MM.1S (cell line): ENCODE data around the gene ERMN.

Source experiments
- DNase-seq: peaks from one replicate; pipeline ENCODE4 v3.0.0-alpha.2; 2015
- H2AFZ ChIP-seq: fragments of 300-600 bp; sonication (generic); 2 replicates; pipeline ENCODE4 v1.6.0; 2016; ENCODE audit warnings: antibody characterized with exemption, low read length
- H3F3A ChIP-seq: fragments of 300-600 bp; sonication (generic); 2 replicates; pipeline ENCODE4 v1.6.1; 2016; ENCODE audit warnings: mild to moderate bottlenecking, antibody characterized with exemption, low read length, moderate library complexity, mixed read lengths; ENCODE audit not compliant: insufficient read depth
- H3K27ac ChIP-seq: fragments of 300-600 bp; sonication (generic); 2 replicates; pipeline ENCODE4 v1.5.1; 2016; ENCODE audit warnings: mild to moderate bottlenecking, low read length
- H3K27me3 ChIP-seq: fragments of 300-600 bp; sonication (generic); replicated peaks from 2 replicates; pipeline ENCODE4 v1.6.0; 2016; ENCODE audit warnings: low read length; ENCODE audit not compliant: insufficient read depth
- H3K36me3 ChIP-seq: fragments of 300-600 bp; sonication (generic); replicated peaks from 2 replicates; pipeline ENCODE4 v1.6.1; 2016; ENCODE audit warnings: mild to moderate bottlenecking, low read length, mixed read lengths; ENCODE audit not compliant: insufficient read depth
- H3K4me1 ChIP-seq: fragments of 300-600 bp; sonication (generic); 2 replicates; pipeline ENCODE4 v1.6.1; 2016; ENCODE audit warnings: low read length, mixed read lengths
- H3K4me2 ChIP-seq: fragments of 300-600 bp; sonication (generic); 2 replicates; pipeline ENCODE4 v1.6.0; 2016; ENCODE audit warnings: low read depth, low read length
- H3K4me3 ChIP-seq: fragments of 300-600 bp; sonication (generic); 2 replicates; pipeline ENCODE4 v1.5.1; 2016; ENCODE audit warnings: low read length, mixed read lengths
- H3K79me2 ChIP-seq: fragments of 300-600 bp; sonication (generic); 2 replicates; pipeline ENCODE4 v1.6.1; 2016; ENCODE audit warnings: mixed run types, low read length, mixed read lengths
- H3K9ac ChIP-seq: fragments of 300-600 bp; sonication (generic); 2 replicates; pipeline ENCODE4 v1.6.1; 2016; ENCODE audit warnings: low read length, mixed read lengths
- H3K9me2 ChIP-seq: fragments of 300-600 bp; sonication (generic); replicated peaks from 2 replicates; pipeline ENCODE4 v1.6.1; 2016; ENCODE audit warnings: mild to moderate bottlenecking, low read length, mixed read lengths; ENCODE audit not compliant: insufficient read depth
- H3K9me3 ChIP-seq: fragments of 300-600 bp; sonication (generic); replicated peaks from 2 replicates; pipeline ENCODE4 v1.6.1; 2016; ENCODE audit warnings: mild to moderate bottlenecking, low read length, mixed read lengths; ENCODE audit not compliant: insufficient read depth
- H4K20me1 ChIP-seq: fragments of 300-600 bp; sonication (generic); 2 replicates; pipeline ENCODE4 v1.6.1; 2016; ENCODE audit warnings: mild to moderate bottlenecking, low read length, moderate library complexity, mixed read lengths; ENCODE audit not compliant: insufficient read depth
- EZH2 ChIP-seq: fragments of 300-600 bp; sonication (generic); optimal IDR thresholded peaks from 2 replicates; pipeline ENCODE3; 2017; ENCODE audit warnings: low read depth, mild to moderate bottlenecking, antibody characterized with exemption, low read length, mixed read lengths
- EZH2phosphoT487 ChIP-seq: fragments of 300-600 bp; sonication (generic); IDR thresholded peaks from 2 replicates; pipeline ENCODE4 v1.6.1; 2018; ENCODE audit warnings: antibody characterized with exemption, low read length
- TF ChIP-seq, protein P1 (sequence below): fragments of 300-600 bp; sonication (generic); IDR thresholded peaks from 2 replicates; pipeline ENCODE4 v1.5.1; 2016; ENCODE audit warnings: antibody characterized with exemption, low read length, mixed read lengths

ERMN gene

DNA sequence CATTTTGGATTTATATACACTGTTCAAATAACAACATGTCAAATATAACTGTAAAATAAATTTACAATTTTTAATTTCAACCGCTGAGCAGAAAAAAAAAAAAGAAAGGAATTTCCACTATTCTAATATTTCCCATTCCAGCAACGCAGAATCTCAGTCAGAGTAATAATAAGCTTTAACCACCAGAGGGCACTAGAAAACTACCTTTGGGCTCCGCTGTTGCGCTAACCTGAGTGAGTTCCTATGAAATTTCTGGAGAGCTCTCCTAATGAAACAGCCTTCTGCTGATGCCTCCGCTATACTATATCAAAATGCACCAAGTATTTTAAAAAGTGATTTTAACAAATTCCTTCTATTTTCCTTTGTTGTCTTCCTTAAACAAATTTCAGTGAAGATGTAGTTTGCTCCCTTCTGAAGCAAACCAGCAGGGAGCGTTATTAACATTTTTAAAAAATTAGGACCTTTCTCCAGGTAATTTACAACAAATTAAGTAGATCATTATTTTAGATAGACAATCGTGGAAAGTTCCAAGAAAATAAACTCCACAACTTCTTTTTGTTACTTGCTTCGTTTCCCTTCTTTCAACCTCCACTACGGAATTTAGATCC lies 23.0 kb downstream of the ERMN start:
- Histone ChIP-seq H3F3A (no peaks in the 10 kb centered on the region), H3K9me3 (no peaks in the 10 kb centered on the region), H3K36me3 (no peaks in the 10 kb centered on the region), H2AFZ (no peak overlapping the region), H3K4me2 (no peak overlapping the region), H4K20me1 (no peaks in the 10 kb centered on the region), H3K4me1 (no peaks in the 10 kb centered on the region), H3K9me2 (no peaks in the 10 kb centered on the region), H3K79me2 (no peaks in the 10 kb centered on the region), H3K9ac (no peak overlapping the region), H3K27me3 (no peaks in the 10 kb centered on the region), H3K27ac (no peak overlapping the region), H3K4me3 (no peak overlapping the region)
- TF ChIP-seq, protein P1, sequence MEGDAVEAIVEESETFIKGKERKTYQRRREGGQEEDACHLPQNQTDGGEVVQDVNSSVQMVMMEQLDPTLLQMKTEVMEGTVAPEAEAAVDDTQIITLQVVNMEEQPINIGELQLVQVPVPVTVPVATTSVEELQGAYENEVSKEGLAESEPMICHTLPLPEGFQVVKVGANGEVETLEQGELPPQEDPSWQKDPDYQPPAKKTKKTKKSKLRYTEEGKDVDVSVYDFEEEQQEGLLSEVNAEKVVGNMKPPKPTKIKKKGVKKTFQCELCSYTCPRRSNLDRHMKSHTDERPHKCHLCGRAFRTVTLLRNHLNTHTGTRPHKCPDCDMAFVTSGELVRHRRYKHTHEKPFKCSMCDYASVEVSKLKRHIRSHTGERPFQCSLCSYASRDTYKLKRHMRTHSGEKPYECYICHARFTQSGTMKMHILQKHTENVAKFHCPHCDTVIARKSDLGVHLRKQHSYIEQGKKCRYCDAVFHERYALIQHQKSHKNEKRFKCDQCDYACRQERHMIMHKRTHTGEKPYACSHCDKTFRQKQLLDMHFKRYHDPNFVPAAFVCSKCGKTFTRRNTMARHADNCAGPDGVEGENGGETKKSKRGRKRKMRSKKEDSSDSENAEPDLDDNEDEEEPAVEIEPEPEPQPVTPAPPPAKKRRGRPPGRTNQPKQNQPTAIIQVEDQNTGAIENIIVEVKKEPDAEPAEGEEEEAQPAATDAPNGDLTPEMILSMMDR = peak; percentile 76
- no peak for TF ChIP-seq EZH2
- TF ChIP-seq EZH2phosphoT487 = no peak
- peak; percentile 63 for DNase-seq

DNA sequence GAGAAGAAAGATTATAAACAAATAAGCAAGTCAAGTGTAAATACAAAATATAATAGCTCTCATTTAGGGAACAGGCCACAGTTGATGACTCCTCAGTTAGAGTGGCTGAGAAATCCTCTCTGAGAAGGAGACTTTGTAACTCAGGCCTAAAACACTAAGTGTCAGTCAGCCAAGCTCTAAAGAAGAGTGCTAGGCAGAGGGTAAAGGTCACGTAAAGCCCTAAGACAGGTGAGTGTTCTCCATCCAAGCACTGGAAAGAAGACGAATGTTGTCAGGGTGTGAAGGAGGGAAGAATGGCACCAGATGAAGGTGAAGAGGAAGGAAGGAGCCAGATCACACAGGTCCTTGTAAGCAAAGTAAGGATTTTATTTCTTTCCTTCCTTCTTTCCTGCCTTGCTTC lies 24.3 kb downstream of the ERMN start:
- TF ChIP-seq, protein P1 = no peak
- TF ChIP-seq EZH2phosphoT487 = no peak
- TF ChIP-seq EZH2 = no peak
- Histone ChIP-seq H3K9ac (no peak overlapping the region), H3F3A (no peaks in the 10 kb centered on the region), H3K4me1 (no peaks in the 10 kb centered on the region), H3K4me2 (no peak overlapping the region), H3K27me3 (no peaks in the 10 kb centered on the region), H3K4me3 (no peak overlapping the region), H3K27ac (no peak overlapping the region), H3K9me3 (no peaks in the 10 kb centered on the region), H3K79me2 (no peaks in the 10 kb centered on the region), H2AFZ (no peak overlapping the region), H4K20me1 (no peaks in the 10 kb centered on the region), H3K36me3 (no peaks in the 10 kb centered on the region), H3K9me2 (no peaks in the 10 kb centered on the region)
- no peak for DNase-seq

DNA sequence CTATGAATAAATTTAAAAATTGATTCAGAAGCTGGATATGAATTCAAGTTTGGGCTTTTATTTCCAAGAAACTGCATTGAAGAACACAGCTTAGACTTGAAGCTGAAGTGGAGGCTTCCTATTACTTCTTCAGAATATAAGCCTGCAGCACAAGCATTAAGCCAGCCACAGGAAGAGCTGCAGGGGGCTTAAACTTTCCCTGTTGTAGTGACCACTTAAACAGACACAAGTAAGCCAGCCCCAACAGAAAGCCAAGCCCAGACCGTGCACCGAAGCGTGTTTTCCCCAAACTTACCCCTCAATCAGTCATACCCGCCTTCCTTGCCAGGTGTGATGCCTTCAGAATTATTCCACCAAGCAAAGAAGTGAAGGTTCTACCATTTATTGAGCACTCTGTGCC lies 28.7 kb downstream of the ERMN start:
- Histone ChIP-seq H3K9me2 (no peaks in the 10 kb centered on the region), H3F3A (no peaks in the 10 kb centered on the region), H3K27me3 (no peaks in the 10 kb centered on the region), H3K4me1 (no peaks in the 10 kb centered on the region), H3K4me3 (no peak overlapping the region), H3K9me3 (no peaks in the 10 kb centered on the region), H3K4me2 (no peak overlapping the region), H2AFZ (no peak overlapping the region), H3K27ac (no peak overlapping the region), H3K36me3 (no peaks in the 10 kb centered on the region), H3K79me2 (no peaks in the 10 kb centered on the region), H3K9ac (no peak overlapping the region), H4K20me1 (no peaks in the 10 kb centered on the region)
- TF ChIP-seq EZH2 = no peak
- TF ChIP-seq, protein P1 = no peak
- no peak for TF ChIP-seq EZH2phosphoT487
- DNase-seq = no peak
